ENCODE data around the gene ARHGAP10. TPM values are rescaled to one million over a fixed set of nuclear protein-coding genes. Genes with fewer than 3 reads are reported as not detected.
A peak's percentile ranks its signal among the peaks of the same experiment; 100 is the strongest.

Gene ARHGAP10
- total RNA-seq, 1 experiment from 2014 or later: 36.6 TPM

DNA sequence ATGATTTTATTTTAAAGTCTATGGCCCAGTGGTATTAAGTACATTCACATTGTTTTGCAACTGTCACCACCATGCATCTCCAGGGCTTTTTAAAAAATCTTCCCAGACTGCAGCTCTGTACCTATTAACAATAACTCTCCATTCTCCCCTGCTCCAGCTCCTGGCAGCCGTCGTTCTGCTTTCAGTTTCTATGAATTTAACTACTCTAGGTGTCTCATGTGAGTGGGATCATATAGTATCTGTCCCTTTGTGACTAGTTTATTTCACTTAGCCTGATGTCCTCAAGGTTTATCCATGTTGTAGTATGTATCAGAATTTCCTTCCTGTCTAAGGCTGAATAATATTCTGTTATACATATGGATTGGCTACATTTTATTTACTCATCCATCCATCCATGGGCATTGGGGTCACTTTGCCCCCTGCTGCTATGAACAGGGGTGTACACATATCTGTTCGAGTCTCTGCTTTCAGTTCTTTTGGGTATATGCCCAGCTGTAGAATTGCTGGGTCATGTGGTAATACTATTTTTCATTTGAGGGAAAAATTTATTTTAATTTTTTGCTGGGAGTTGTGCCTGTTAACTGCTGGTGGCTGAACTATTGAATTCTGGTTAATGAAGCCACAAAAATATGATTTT is 131.3 kb downstream of the ARHGAP10 start:
- no TSS peak for BruUV-seq (replicated peaks)
- Histone ChIP-seq H3K4me3 (ENCODE audit: low read depth, low read length) (no peak overlapping the region), H3K36me3 (ENCODE audit: control insufficient read depth, insufficient read depth, low read length) (no peaks in the 10 kb centered on the region; the same call in 1 of the 2 replicates), H3K4me1 (no peaks in the 10 kb centered on the region), H3K27me3 (replicated peaks; ENCODE audit: control insufficient read depth, insufficient read depth, low read length) (no peaks in the 10 kb centered on the region), H3K9me3 (no peaks in the 10 kb centered on the region)
- TF ChIP-seq, protein P1, sequence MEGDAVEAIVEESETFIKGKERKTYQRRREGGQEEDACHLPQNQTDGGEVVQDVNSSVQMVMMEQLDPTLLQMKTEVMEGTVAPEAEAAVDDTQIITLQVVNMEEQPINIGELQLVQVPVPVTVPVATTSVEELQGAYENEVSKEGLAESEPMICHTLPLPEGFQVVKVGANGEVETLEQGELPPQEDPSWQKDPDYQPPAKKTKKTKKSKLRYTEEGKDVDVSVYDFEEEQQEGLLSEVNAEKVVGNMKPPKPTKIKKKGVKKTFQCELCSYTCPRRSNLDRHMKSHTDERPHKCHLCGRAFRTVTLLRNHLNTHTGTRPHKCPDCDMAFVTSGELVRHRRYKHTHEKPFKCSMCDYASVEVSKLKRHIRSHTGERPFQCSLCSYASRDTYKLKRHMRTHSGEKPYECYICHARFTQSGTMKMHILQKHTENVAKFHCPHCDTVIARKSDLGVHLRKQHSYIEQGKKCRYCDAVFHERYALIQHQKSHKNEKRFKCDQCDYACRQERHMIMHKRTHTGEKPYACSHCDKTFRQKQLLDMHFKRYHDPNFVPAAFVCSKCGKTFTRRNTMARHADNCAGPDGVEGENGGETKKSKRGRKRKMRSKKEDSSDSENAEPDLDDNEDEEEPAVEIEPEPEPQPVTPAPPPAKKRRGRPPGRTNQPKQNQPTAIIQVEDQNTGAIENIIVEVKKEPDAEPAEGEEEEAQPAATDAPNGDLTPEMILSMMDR (IDR thresholded peaks at IDR 0.05; ENCODE audit: insufficient read depth in 1 of 2, low read depth in 1 of 2, low read length in 1 of 2, severe bottlenecking in 1 of 2, unreplicated experiment in 1 of 2): no peak
- Mint-ChIP-seq H3K9me3 (ENCODE audit: unreplicated experiment) (no peaks in the 10 kb centered on the region), H3K36me3 (ENCODE audit: insufficient read depth, unreplicated experiment) (peaks cover 17% of the 10 kb centered on the region), H3K27ac (ENCODE audit: unreplicated experiment) (no peak overlapping the region), H3K4me3 (ENCODE audit: unreplicated experiment) (no peak overlapping the region), H3K4me1 (ENCODE audit: low read depth, unreplicated experiment) (no peaks in the 10 kb centered on the region), H3K27me3 (ENCODE audit: insufficient read depth, unreplicated experiment) (no peaks in the 10 kb centered on the region)
- intact Hi-C loops (cut with micrococcal nuclease; ENCODE audit: unreplicated experiment): loop anchor here (10.0 kb wide), 1 partner anchor 348 kb away; no protein-coding TSS in a partner anchor
- DNase-seq: no peak
- ChIA-PET CTCF (no interaction called here), POLR2A (no interaction called here)

DNA sequence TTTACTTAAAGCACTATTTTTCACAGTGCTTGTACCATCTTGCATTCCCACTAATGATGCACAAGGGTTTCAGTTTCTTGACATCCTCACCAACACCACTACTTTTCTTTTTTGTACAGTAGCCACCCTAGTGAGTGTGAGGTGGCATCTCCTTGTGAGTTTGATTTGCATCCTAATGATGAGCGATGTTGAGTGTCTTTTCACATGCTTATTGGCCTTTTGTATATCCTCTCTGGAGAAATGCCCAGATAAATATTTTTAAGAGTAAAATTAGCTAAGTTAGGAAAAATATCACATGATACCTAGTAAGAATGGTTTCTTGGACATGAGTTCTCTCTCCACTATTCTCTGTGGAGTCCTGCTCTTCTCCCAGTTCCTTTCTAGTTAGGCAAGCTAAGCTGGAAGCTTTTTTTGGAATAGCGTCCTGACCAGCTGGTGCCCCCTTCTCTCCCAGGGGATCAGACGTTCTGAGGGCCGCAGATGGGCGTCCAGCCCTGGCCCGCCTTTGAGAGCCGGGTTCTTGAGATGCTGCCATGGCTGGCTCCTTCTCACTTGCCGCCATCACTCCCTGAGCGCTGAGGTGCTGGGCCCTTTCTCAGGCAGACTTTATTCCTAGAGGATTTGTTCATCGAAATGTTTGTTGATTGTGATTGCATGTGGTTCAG is 132.1 kb downstream of the ARHGAP10 start:
- no peaks in the 10 kb centered on the region for H3K4me1 ChIP-seq
- no peaks in the 10 kb centered on the region for H3K27me3 ChIP-seq (replicated peaks; ENCODE audit: control insufficient read depth, insufficient read depth, low read length)
- no peaks in the 10 kb centered on the region for H3K4me1 Mint-ChIP-seq (ENCODE audit: low read depth, unreplicated experiment)
- H3K4me3 Mint-ChIP-seq (ENCODE audit: unreplicated experiment): no peak overlapping the region
- ChIA-PET POLR2A (no interaction called here), CTCF (no interaction called here)
- no peaks in the 10 kb centered on the region; the same call in 1 of the 2 replicates for H3K36me3 ChIP-seq (ENCODE audit: control insufficient read depth, insufficient read depth, low read length)
- peaks cover 13% of the 10 kb centered on the region for H3K36me3 Mint-ChIP-seq (ENCODE audit: insufficient read depth, unreplicated experiment)
- BruUV-seq (replicated peaks): no TSS peak
- intact Hi-C loops (cut with micrococcal nuclease; ENCODE audit: unreplicated experiment): loop anchor here (10.0 kb wide), 1 partner anchor 349 kb away; no protein-coding TSS in a partner anchor
- no peaks in the 10 kb centered on the region for H3K27me3 Mint-ChIP-seq (ENCODE audit: insufficient read depth, unreplicated experiment)
- TF ChIP-seq, protein P1 (IDR thresholded peaks at IDR 0.05; ENCODE audit: insufficient read depth in 1 of 2, low read depth in 1 of 2, low read length in 1 of 2, severe bottlenecking in 1 of 2, unreplicated experiment in 1 of 2): no peak
- H3K9me3 Mint-ChIP-seq (ENCODE audit: unreplicated experiment): no peaks in the 10 kb centered on the region
- no peak overlapping the region for H3K27ac Mint-ChIP-seq (ENCODE audit: unreplicated experiment)
- H3K4me3 ChIP-seq (ENCODE audit: low read depth, low read length): no peak overlapping the region
- DNase-seq: peak in 1 of 2 experiments; percentile 5
- no peaks in the 10 kb centered on the region for H3K9me3 ChIP-seq

DNA sequence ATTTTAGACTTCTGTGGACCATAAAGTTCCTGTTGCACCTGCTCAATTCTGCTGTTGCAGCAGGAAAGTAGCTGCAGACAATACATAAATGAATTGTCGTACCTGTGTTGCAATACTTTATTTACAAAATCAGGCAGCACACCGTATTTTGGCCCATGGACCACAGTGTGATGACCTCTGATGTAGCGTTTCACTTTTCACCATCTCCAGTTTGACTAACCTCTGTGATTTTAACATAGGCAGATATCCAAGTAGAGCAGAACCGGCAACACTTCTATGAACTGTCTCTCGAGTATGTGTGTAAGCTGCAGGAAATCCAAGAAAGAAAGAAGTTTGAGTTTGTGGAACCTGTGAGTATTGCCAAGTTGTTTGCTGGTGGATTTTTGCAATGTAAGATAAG is 132.7 kb downstream of the ARHGAP10 start:
- Histone ChIP-seq H3K9me3 (no peaks in the 10 kb centered on the region), H3K4me3 (ENCODE audit: low read depth, low read length) (no peak overlapping the region), H3K4me1 (no peaks in the 10 kb centered on the region), H3K27me3 (replicated peaks; ENCODE audit: control insufficient read depth, insufficient read depth, low read length) (no peaks in the 10 kb centered on the region), H3K36me3 (ENCODE audit: control insufficient read depth, insufficient read depth, low read length) (no peaks in the 10 kb centered on the region; the same call in 1 of the 2 replicates)
- ChIA-PET POLR2A (no interaction called here), CTCF (interaction anchor here (1.2 kb wide), 1 partner anchor 247 kb away, joined by 6 read pairs; the partner anchor contains the start of gene TMEM184C)
- H3K4me1 Mint-ChIP-seq (ENCODE audit: low read depth, unreplicated experiment): no peaks in the 10 kb centered on the region
- H3K9me3 Mint-ChIP-seq (ENCODE audit: unreplicated experiment): no peaks in the 10 kb centered on the region
- H3K4me3 Mint-ChIP-seq (ENCODE audit: unreplicated experiment): no peak overlapping the region
- H3K36me3 Mint-ChIP-seq (ENCODE audit: insufficient read depth, unreplicated experiment): peaks cover 16% of the 10 kb centered on the region
- TF ChIP-seq, protein P1 (IDR thresholded peaks at IDR 0.05; ENCODE audit: insufficient read depth in 1 of 2, low read depth in 1 of 2, low read length in 1 of 2, severe bottlenecking in 1 of 2, unreplicated experiment in 1 of 2): no peak
- intact Hi-C loops (cut with micrococcal nuclease; ENCODE audit: unreplicated experiment): loop anchor here (10.0 kb wide), 1 partner anchor 350 kb away; no protein-coding TSS in a partner anchor
- H3K27me3 Mint-ChIP-seq (ENCODE audit: insufficient read depth, unreplicated experiment): no peaks in the 10 kb centered on the region
- no TSS peak for BruUV-seq (replicated peaks)
- DNase-seq: no peak
- H3K27ac Mint-ChIP-seq (ENCODE audit: unreplicated experiment): no peak overlapping the region
